ENCODE measurements around the gene VPS4A. TPM values are rescaled to one million over a fixed set of nuclear protein-coding genes. Genes with fewer than 3 reads are reported as not detected.
"Not testable (repeated sequence)": the region's sequence is repeated elsewhere in the genome, so short reads cannot be mapped to it uniquely, and the experiment has no call there.

The VPS4A gene
- total and polyA plus RNA-seq, 2 of the 4 experiments (the other 2 are of a cell fraction), result 23.3 to 25.2 TPM

GRCh38 chr16:69360070-69360469, 48.9 kb downstream of the VPS4A start:
- H2BK20ac ChIP-seq (ENCODE audit: low read depth, low read length); H4K5ac ChIP-seq (ENCODE audit: low read depth, low read length); H2BK15ac ChIP-seq (ENCODE audit: low read depth, low read length); H3K23ac ChIP-seq (ENCODE audit: low read depth, low read length); H3K4me2 ChIP-seq (ENCODE audit: low read depth, low read length); H4K91ac ChIP-seq (ENCODE audit: insufficient read depth, low read depth, low read length); intact Hi-C loops (cut with micrococcal nuclease); CTCF ChIA-PET; H3K18ac ChIP-seq (ENCODE audit: low read depth, low read length); dilution Hi-C loops (cut with HindIII; ENCODE audit: low sequenced_read_pairs, unreplicated experiment); H3K4ac ChIP-seq (ENCODE audit: low read depth, low read length); H3K9me3 ChIP-seq (ENCODE audit: control insufficient read depth, insufficient read depth, low read length); H2AK5ac ChIP-seq (ENCODE audit: low read depth, low read length); H3K14ac ChIP-seq (replicated peaks; ENCODE audit: low read depth, low read length); H3K4me3 ChIP-seq (ENCODE audit: insufficient read depth, low read depth, low read length); BruUV-seq (replicated peaks); H4K8ac ChIP-seq (ENCODE audit: low read depth in 2 of 2, low read length in 2 of 2); POLR2A ChIA-PET (ENCODE audit: unreplicated experiment); H4K20me1 ChIP-seq (ENCODE audit: insufficient read depth, low read length); H3K27me3 ChIP-seq (ENCODE audit: control insufficient read depth, insufficient read depth, low read length); H2BK120ac ChIP-seq (ENCODE audit: low read depth, low read length); H2AK9ac ChIP-seq (replicated peaks; ENCODE audit: low read depth, low read length, poor library complexity); in situ Hi-C loops (cut with MboI; ENCODE audit: low sequenced_read_pairs); H3K9ac ChIP-seq (ENCODE audit: low read depth, low read length); ATAC-seq (ENCODE audit: low read depth); H3K56ac ChIP-seq (ENCODE audit: extremely low read depth, insufficient read depth, low read length); DNase-seq; H2AFZ ChIP-seq (replicated peaks; ENCODE audit: low read length, poor library complexity); H2BK5ac ChIP-seq (ENCODE audit: low read depth, low read length, poor library complexity, severe bottlenecking); H3K27ac ChIP-seq (ENCODE audit: insufficient read depth, low read length); H3K4me1 ChIP-seq (ENCODE audit: control insufficient read depth, insufficient read depth, low read length); H3K9me1 ChIP-seq (ENCODE audit: insufficient read depth, low read length): not testable (repeated sequence)
- peaks cover 29% of the 10 kb centered on the region for H3K36me3 ChIP-seq (ENCODE audit: control insufficient read depth, insufficient read depth, low read length)
- peaks cover 14 to 23% of the 10 kb centered on the region in 2 experiments for H3K79me1 ChIP-seq (ENCODE audit: low read depth in 1 of 2, low read length in 2 of 2)
- WGBS, 2 experiments (ENCODE audit: extremely low coverage in 2 of 2, insufficient read length in 1 of 2), result 93% methylated on average over 3 of the region's 9 CpGs; no CpG with 5 or more reads in 1 of the 2 experiments

All from IMR-90 (cell line).